Activated B cell treated with CpG ODN at 0.5 μM for 24 hours (primary cell): ENCODE data around the gene RNF112. TPM values are rescaled to one million over a fixed set of nuclear protein-coding genes. Genes with fewer than 3 reads are reported as not detected.

Source experiments
- ATAC-seq: fragments of 200-7000 bp; cut with Tn5 transposase; one replicate; pipeline ENCODE4 v1.10.0; 2021; ENCODE audit warnings: low read depth, mild to moderate bottlenecking, moderate library complexity
- CTCF ChIA-PET: fragments of 350-600 bp; sonication (Branson Sonifier 250); formaldehyde crosslinking; loops from one replicate; lab custom pipeline; 2021; ENCODE audit warnings: antibody characterized with exemption; lab: Charles Lee
- POLR2A ChIA-PET: fragments of 350-600 bp; sonication (Branson Sonifier 250); formaldehyde crosslinking; loops from one replicate; lab custom pipeline; 2021; ENCODE audit warnings: antibody characterized with exemption; lab: Charles Lee
- DNase-seq: peaks from one replicate; pipeline ENCODE4 v3.0.0; 2022
- H3K27ac Mint-ChIP-seq: one replicate; pipeline ENCODE4 v1.8.0; 2020; ENCODE audit warnings: mixed read lengths
- H3K27me3 Mint-ChIP-seq: one replicate; pipeline ENCODE4 v1.8.0; 2021; ENCODE audit warnings: mixed read lengths
- H3K36me3 Mint-ChIP-seq: one replicate; pipeline ENCODE4 v1.8.0; 2021; ENCODE audit warnings: low read depth, mixed read lengths
- H3K4me1 Mint-ChIP-seq: one replicate; pipeline ENCODE4 v1.8.0; 2021; ENCODE audit warnings: mixed read lengths
- H3K4me3 Mint-ChIP-seq: one replicate; pipeline ENCODE4 v1.8.0; 2020; ENCODE audit warnings: mild to moderate bottlenecking, mixed read lengths
- H3K9me3 Mint-ChIP-seq: one replicate; pipeline ENCODE4 v1.8.0; 2020; ENCODE audit warnings: mixed read lengths
- intact Hi-C: fragments of 100-400 bp; cut with micrococcal nuclease; formaldehyde crosslinking; loops from one replicate; pipeline ENCODE4 v1.15.1; 2024
- total RNA-seq: library from RNA; stranded (reverse); gene quantifications from 2 replicates; pipeline ENCODE4 v1.2.3, GENCODE V29; 2022
- TF ChIP-seq, protein P1 (sequence below): fragments of 200-600 bp; IDR thresholded peaks from one replicate; pipeline ENCODE4 v1.8.0; 2022; ENCODE audit warnings: antibody characterized with exemption, mild to moderate bottlenecking

The RNF112 gene
- total RNA-seq, 1 donor from 2014 or later = 0.51 TPM

DNA sequence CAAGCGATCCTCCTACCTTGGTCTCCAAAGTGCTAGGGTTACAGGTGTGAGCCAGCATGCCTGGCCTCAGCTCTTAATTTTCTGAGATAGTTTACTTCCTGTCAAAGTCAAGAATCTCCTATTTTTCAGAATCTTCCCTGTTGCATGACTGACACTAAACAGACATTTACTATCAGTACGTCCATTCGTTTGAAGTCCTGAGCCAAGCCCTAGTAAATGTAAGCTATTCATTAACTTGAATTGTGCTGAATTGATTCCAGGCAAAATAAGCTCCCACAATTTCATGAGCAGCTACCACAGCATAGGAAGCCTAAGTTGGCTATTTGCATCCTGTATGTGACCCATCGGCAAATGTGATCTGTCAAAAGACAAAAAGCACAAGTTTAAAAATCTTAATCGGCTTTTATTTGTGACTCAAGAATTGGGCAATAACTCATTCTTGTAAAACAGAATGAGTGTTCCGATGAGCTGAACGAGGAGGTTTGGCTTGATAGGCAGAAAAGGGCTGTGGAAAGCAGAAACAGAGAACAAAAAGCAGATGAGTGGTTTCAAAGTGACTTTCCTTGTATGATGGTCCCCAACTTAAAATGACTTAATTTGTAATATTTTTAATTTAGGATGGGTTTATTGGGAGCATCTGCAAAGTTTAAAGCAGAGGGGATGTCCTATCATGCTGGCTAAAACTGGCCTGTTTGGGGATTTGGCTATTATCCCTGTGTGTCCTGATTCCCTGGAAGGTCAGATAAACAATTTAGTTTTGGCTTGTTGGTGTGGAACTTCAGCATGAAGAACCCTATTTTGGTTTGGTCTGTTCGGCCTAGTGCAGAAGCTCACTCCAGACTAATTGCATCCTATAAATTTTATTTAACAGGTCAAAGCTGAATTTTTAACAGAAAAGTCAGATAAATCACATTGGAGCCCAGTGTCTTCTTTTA is 14.2 kb downstream of the RNF112 start:
- Mint-ChIP-seq H3K27me3 (peaks cover 8% of the 10 kb centered on the region), H3K9me3 (no peaks in the 10 kb centered on the region), H3K36me3 (no peaks in the 10 kb centered on the region), H3K4me3 (no peak overlapping the region), H3K27ac (no peak overlapping the region), H3K4me1 (no peaks in the 10 kb centered on the region)
- TF ChIP-seq, protein P1, sequence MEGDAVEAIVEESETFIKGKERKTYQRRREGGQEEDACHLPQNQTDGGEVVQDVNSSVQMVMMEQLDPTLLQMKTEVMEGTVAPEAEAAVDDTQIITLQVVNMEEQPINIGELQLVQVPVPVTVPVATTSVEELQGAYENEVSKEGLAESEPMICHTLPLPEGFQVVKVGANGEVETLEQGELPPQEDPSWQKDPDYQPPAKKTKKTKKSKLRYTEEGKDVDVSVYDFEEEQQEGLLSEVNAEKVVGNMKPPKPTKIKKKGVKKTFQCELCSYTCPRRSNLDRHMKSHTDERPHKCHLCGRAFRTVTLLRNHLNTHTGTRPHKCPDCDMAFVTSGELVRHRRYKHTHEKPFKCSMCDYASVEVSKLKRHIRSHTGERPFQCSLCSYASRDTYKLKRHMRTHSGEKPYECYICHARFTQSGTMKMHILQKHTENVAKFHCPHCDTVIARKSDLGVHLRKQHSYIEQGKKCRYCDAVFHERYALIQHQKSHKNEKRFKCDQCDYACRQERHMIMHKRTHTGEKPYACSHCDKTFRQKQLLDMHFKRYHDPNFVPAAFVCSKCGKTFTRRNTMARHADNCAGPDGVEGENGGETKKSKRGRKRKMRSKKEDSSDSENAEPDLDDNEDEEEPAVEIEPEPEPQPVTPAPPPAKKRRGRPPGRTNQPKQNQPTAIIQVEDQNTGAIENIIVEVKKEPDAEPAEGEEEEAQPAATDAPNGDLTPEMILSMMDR = no peak
- DNase-seq (no peak), ATAC-seq (no peak)
- intact Hi-C loops = no loop called here
- ChIA-PET CTCF (no interaction called here), POLR2A (no interaction called here)

DNA sequence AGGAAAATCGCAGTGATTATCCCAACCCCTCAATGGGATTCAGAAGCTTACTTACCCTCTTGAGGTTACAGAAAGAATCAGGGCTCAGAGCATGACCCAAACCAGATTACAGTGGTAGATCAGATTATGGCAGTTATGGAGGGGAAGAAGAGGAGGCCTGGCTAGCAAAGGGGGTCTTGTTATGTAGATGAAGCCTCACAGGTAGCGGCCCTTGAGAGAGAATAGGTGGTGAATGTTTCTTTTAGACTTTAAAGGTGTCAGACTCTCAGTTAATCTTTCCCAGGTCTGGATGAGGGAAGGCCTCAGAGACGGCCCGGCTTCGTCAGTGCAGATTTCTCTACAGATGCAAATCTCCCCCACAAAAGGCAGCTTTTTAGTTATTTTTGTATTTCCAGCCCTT is 15.6 kb downstream of the RNF112 start:
- intact Hi-C loops = no loop called here
- DNase-seq (no peak), ATAC-seq (no peak)
- Mint-ChIP-seq H3K9me3 (no peaks in the 10 kb centered on the region), H3K4me1 (no peaks in the 10 kb centered on the region), H3K36me3 (no peaks in the 10 kb centered on the region), H3K4me3 (no peak overlapping the region), H3K27me3 (peaks cover 8% of the 10 kb centered on the region), H3K27ac (no peak overlapping the region)
- ChIA-PET CTCF (no interaction called here), POLR2A (no interaction called here)
- TF ChIP-seq, protein P1 = no peak

DNA sequence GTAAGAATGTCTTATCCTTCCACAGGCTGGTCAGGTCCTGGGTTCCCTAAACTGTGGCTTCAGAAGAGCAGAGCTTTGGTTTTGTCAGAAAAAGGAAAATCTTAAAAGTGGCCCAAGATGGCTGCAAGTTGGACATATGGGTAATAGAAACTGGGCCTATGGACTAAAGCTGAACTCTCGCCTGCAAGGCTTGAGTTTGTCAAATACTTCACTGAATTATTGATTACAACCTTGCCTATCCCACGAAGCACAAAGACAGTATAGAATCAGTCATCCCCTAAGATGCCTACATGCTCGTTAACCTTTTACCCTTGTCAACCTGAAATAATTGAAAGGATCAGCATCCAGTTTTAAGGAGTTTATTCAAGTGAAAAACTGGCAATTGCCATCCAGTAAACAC is 20.7 kb downstream of the RNF112 start:
- H3K4me3 Mint-ChIP-seq = no peak overlapping the region
- POLR2A ChIA-PET = no interaction called here
- TF ChIP-seq, protein P1 = no peak
- ATAC-seq (no peak), DNase-seq (no peak)
- no peaks in the 10 kb centered on the region for H3K9me3 Mint-ChIP-seq
- H3K27me3 Mint-ChIP-seq = peaks cover 3% of the 10 kb centered on the region
- H3K27ac Mint-ChIP-seq = no peak overlapping the region
- CTCF ChIA-PET = no interaction called here
- no peaks in the 10 kb centered on the region for H3K4me1 Mint-ChIP-seq
- no peaks in the 10 kb centered on the region for H3K36me3 Mint-ChIP-seq
- intact Hi-C loops = no loop called here

DNA sequence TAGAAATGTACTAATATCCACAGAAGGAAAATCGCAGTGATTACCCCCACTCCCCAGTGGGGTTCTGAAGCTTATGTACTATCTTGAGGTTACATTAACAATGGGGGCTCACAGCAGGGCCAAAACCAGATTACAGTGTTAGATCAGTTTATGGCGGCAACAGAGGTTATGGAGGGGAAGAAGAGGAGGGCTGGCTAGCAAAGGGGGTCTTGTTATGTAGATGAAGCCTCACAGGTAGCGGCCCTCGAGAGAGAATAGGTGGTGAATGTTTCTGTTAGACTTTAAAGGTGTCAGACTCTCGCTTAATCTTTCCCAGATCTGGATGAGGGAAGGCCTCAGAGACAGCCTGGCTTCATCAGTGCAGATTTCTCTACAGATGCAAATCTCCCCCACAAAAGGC is 22.2 kb downstream of the RNF112 start:
- no peak overlapping the region for H3K27ac Mint-ChIP-seq
- no peaks in the 10 kb centered on the region for H3K36me3 Mint-ChIP-seq
- POLR2A ChIA-PET = no interaction called here
- H3K4me1 Mint-ChIP-seq = no peaks in the 10 kb centered on the region
- H3K27me3 Mint-ChIP-seq = peaks cover under 1% of the 10 kb centered on the region
- no peak overlapping the region for H3K4me3 Mint-ChIP-seq
- intact Hi-C loops = no loop called here
- ATAC-seq (no peak), DNase-seq (no peak)
- TF ChIP-seq, protein P1 = no peak
- CTCF ChIA-PET = interaction anchor here (0.7 to 2.0 kb wide), 6 partner anchors 13 to 333 kb away, joined by 3 to 6 read pairs (median 5); partner anchors contain the start of gene B9D1
- H3K9me3 Mint-ChIP-seq = no peaks in the 10 kb centered on the region

DNA sequence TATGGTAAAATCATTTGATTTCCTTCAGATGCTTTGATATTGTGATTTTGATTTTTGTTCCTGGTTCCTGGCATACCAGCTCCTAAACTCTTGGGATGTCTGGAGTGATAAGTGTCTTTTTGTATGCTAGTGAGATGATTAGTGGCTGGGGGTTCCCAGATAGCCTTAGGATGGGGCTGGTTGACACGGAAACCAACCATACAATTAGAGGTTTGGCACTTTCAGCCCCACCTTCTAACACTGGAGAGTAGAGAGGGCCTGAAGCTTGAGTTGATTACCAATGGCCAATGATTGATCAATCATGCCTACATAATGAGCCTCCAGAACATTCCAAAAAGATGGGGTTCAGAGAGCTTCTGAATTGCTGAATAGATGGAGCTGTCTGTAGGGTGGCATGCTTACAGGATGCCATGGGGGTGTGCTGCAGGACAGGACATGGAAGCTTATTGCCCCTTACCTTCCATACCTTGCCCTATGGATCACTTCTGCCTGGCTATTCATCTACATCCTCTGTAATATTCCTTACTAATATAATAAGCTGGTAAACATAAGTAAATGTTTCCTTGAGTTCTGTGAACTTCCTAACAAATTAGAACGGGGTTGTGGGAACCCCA is 22.8 kb downstream of the RNF112 start:
- Mint-ChIP-seq H3K4me1 (no peaks in the 10 kb centered on the region), H3K36me3 (no peaks in the 10 kb centered on the region)

More for the DNA sequence above, 22.8 kb downstream of the RNF112 start:
- ATAC-seq = no peak
- H3K27ac Mint-ChIP-seq = no peak overlapping the region
- CTCF ChIA-PET = interaction anchor here (0.7 to 2.0 kb wide), 7 partner anchors 13 to 333 kb away, joined by 3 to 6 read pairs (median 5); partner anchors contain the start of gene B9D1
- DNase-seq = no peak
- no peaks in the 10 kb centered on the region for H3K27me3 Mint-ChIP-seq
- TF ChIP-seq, protein P1 = no peak
- intact Hi-C loops = no loop called here
- H3K9me3 Mint-ChIP-seq = no peaks in the 10 kb centered on the region
- no peak overlapping the region for H3K4me3 Mint-ChIP-seq
- POLR2A ChIA-PET = no interaction called here
